Suprapubic skin (tissue), 4 donors: ENCODE measurements around the gene CREG1. TPM values are rescaled to one million over a fixed set of nuclear protein-coding genes. Genes with fewer than 3 reads are reported as not detected.

ENCODE experiments used
- DNase-seq, 2 donors: peaks; one replicate each; pipeline ENCODE4 v3.0.0-alpha.2; 2019; ENCODE audit warnings: low spot score in 2 of 2
- H3K27ac ChIP-seq: fragments of 200-600 bp; sonication (generic); one replicate; pipeline ENCODE4 v1.5.1; 2019
- H3K27me3 ChIP-seq: fragments of 200-600 bp; sonication (generic); one replicate; pipeline ENCODE4 v1.5.1; 2019
- H3K36me3 ChIP-seq: fragments of 200-600 bp; sonication (generic); one replicate; pipeline ENCODE4 v1.5.1; 2019
- H3K4me1 ChIP-seq: fragments of 200-600 bp; sonication (generic); one replicate; pipeline ENCODE4 v1.5.1; 2019
- H3K4me3 ChIP-seq: fragments of 200-600 bp; sonication (generic); one replicate; pipeline ENCODE4 v1.5.1; 2019; ENCODE audit warnings: mild to moderate bottlenecking
- H3K9me3 ChIP-seq: fragments of 200-600 bp; sonication (generic); one replicate; pipeline ENCODE4 v1.5.1; 2019
- EP300 ChIP-seq: sonication (generic); formaldehyde crosslinking; IDR thresholded peaks from one replicate; pipeline ENCODE4 v1.6.1; 2017; ENCODE audit warnings: antibody characterized with exemption
- POLR2A ChIP-seq, 2 donors: fragments of 450-650 bp; IDR thresholded peaks; one replicate each; pipeline ENCODE4 v1.6.1; 2017; ENCODE audit warnings: antibody characterized with exemption in 2 of 2, mild to moderate bottlenecking in 2 of 2, moderate library complexity in 2 of 2
- POLR2AphosphoS5 ChIP-seq, 3 donors: sonication (generic); formaldehyde crosslinking; IDR thresholded peaks; one replicate each; pipeline ENCODE4 v1.6.1; 2017; ENCODE audit warnings: antibody characterized with exemption in 3 of 3
- WGBS: methylation state at CpG from one replicate; pipeline ENCODE4 v1.1.5; 2018; 5-methylcytosine and 5-hydroxymethylcytosine counted together
- total RNA-seq, 4 donors: library from RNA; depleted of rRNA; stranded (reverse); fragments of >200 nt; gene quantifications; one replicate each; pipeline ENCODE4 v1.1.0, GENCODE V29; 2016
- TF ChIP-seq, protein P1 (sequence below), 2 donors: fragments of 200-600 bp in 1 of 2; fragments of 450-650 bp in 1 of 2; sonication (generic) in 1 of 2; IDR thresholded peaks; one replicate each; pipeline ENCODE4 v1.5.1; 2016 to 2019; ENCODE audit warnings: antibody characterized with exemption in 2 of 2, mild to moderate bottlenecking in 1 of 2, moderate library complexity in 1 of 2

The CREG1 gene
- total RNA-seq, 4 donors from 2014 or later = 82.2 to 349 (median 188) TPM

DNA sequence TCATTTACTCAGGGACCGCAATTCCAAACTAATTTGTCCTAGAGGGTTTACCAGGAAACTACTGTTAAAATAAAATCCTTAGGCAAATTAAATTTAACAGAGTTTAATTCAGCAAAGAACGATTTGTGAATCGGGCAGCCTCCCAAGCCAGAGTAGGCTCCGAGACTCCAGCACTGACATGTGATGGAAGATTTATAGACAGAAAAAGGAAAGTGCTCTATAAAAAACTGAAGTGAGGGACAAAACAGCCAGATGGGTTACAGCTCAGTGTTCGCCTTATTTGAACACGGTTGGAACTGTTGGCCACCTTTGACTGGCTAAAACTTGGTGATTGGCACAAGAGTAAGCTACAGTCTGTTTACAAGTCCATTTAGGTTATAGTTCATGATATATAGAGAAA is 41.3 kb upstream of the CREG1 start:
- H3K27me3 ChIP-seq = no peaks in the 10 kb centered on the region
- no peak for DNase-seq
- peaks cover under 1% of the 10 kb centered on the region for H3K4me1 ChIP-seq
- no peak overlapping the region for H3K27ac ChIP-seq
- H3K9me3 ChIP-seq = no peaks in the 10 kb centered on the region
- TF ChIP-seq EP300 = no peak
- TF ChIP-seq POLR2A (IDR thresholded peaks at IDR 0.05) = no peak
- TF ChIP-seq POLR2AphosphoS5 (IDR thresholded peaks at IDR 0.05) = no peak
- TF ChIP-seq, protein P1, sequence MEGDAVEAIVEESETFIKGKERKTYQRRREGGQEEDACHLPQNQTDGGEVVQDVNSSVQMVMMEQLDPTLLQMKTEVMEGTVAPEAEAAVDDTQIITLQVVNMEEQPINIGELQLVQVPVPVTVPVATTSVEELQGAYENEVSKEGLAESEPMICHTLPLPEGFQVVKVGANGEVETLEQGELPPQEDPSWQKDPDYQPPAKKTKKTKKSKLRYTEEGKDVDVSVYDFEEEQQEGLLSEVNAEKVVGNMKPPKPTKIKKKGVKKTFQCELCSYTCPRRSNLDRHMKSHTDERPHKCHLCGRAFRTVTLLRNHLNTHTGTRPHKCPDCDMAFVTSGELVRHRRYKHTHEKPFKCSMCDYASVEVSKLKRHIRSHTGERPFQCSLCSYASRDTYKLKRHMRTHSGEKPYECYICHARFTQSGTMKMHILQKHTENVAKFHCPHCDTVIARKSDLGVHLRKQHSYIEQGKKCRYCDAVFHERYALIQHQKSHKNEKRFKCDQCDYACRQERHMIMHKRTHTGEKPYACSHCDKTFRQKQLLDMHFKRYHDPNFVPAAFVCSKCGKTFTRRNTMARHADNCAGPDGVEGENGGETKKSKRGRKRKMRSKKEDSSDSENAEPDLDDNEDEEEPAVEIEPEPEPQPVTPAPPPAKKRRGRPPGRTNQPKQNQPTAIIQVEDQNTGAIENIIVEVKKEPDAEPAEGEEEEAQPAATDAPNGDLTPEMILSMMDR (IDR thresholded peaks at IDR 0.05) = no peak
- H3K4me3 ChIP-seq = no peak overlapping the region
- WGBS = 39% methylated on average over 6 of the region's 6 CpGs
- H3K36me3 ChIP-seq = no peaks in the 10 kb centered on the region

DNA sequence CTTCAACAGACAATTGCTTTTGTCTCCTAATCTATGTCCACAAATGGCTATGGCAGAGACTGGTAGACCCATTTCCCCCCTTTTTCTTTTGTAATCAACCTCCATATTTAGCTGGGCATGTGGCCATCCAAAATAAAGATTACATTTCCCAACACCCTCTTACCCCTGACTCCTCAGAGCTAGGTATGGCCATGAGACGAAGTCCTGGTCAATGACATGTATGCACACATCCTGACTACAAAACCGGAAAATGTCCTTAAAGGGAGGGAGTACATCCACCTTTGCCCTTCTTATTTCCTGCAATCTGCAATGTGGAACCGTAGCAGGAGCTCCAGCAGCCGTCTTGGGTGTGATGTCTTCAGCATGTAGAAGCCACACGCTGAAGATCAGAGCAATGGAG is 40.3 kb upstream of the CREG1 start:
- WGBS = 82% methylated on average over 5 of the region's 5 CpGs
- Histone ChIP-seq H3K9me3 (no peaks in the 10 kb centered on the region), H3K36me3 (no peaks in the 10 kb centered on the region), H3K4me3 (no peak overlapping the region), H3K27ac (no peak overlapping the region), H3K4me1 (no peaks in the 10 kb centered on the region), H3K27me3 (no peaks in the 10 kb centered on the region)
- DNase-seq = no peak
- TF ChIP-seq, protein P1 (IDR thresholded peaks at IDR 0.05) = no peak
- TF ChIP-seq EP300 (no peak), POLR2AphosphoS5 (IDR thresholded peaks at IDR 0.05) (no peak), POLR2A (IDR thresholded peaks at IDR 0.05) (no peak)

DNA sequence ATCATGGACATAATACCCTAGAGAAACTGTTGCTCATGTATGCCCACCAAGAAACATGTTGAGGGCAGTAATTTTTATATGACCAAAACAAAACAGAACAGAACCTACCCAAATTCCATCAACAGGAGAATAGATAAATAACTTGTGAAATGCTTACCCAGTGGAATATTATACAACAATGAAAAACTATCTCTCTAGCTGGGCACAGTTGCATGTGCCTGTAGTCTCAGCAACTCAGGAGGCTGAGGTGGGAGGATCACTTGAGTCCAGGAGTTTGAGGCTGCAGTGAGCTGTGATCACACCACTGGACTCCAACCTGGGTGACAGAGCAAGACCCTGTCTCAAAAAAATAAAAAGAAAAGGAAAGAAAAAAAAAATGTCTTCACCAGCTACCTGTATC is 38.9 kb upstream of the CREG1 start:
- H3K27me3 ChIP-seq = no peaks in the 10 kb centered on the region
- no peaks in the 10 kb centered on the region for H3K4me1 ChIP-seq
- no peaks in the 10 kb centered on the region for H3K36me3 ChIP-seq
- no peak overlapping the region for H3K4me3 ChIP-seq
- no peak for DNase-seq
- TF ChIP-seq, protein P1 (IDR thresholded peaks at IDR 0.05) = no peak
- TF ChIP-seq POLR2A (IDR thresholded peaks at IDR 0.05) (no peak), POLR2AphosphoS5 (IDR thresholded peaks at IDR 0.05) (no peak), EP300 (no peak)
- H3K27ac ChIP-seq = no peak overlapping the region
- no peaks in the 10 kb centered on the region for H3K9me3 ChIP-seq

DNA sequence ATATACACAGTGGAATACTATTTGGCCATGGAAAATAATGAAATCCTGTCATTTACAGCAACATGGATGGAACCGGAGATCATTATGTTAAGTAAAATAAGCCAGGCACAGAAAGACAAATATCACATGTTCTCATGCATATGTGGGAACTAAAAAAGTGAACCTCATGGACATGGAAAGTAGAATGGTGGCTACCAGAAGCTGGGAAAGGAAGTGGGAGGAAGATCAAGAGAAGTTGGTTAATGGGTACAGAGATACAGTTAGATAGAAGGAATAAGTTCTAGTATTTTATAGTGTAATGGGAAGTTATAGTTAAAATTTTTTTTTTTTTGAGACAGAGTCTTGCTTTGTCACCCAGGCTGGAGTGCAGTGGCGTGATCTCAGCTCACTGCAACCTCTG is 34.8 kb upstream of the CREG1 start:
- Histone ChIP-seq H3K36me3 (no peaks in the 10 kb centered on the region), H3K27ac (no peak overlapping the region), H3K4me3 (no peak overlapping the region), H3K9me3 (no peaks in the 10 kb centered on the region), H3K27me3 (no peaks in the 10 kb centered on the region), H3K4me1 (no peaks in the 10 kb centered on the region)
- WGBS = 90% methylated on average over 2 of the region's 2 CpGs
- DNase-seq = no peak
- TF ChIP-seq POLR2AphosphoS5 (IDR thresholded peaks at IDR 0.05) (no peak), EP300 (no peak), POLR2A (IDR thresholded peaks at IDR 0.05) (no peak)
- TF ChIP-seq, protein P1 (IDR thresholded peaks at IDR 0.05) = no peak

DNA sequence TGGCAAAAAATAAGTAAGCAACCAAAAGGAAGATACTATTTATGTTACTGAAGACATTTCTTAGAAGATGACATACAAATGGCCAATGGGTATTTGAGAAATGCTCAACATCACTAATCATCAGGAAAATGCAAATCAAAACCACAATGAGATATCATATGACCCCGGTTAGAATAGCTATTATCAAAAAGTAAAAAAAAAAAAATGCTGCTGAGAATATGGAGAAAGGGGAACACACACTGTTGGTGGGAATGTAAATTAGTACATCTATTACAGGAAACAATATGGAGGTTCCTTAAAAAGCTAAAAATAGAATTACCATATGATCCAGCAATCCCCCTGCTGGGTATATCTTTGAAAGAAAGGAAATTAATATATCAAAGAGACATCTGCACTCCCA is 34.3 kb upstream of the CREG1 start:
- Histone ChIP-seq H3K27me3 (no peaks in the 10 kb centered on the region), H3K4me1 (no peaks in the 10 kb centered on the region), H3K36me3 (no peaks in the 10 kb centered on the region), H3K9me3 (no peaks in the 10 kb centered on the region), H3K27ac (no peak overlapping the region), H3K4me3 (no peak overlapping the region)
- no peak for TF ChIP-seq POLR2A (IDR thresholded peaks at IDR 0.05)
- TF ChIP-seq POLR2AphosphoS5 (IDR thresholded peaks at IDR 0.05) = no peak
- TF ChIP-seq, protein P1 (IDR thresholded peaks at IDR 0.05) = no peak
- no peak for TF ChIP-seq EP300
- WGBS = 85% methylated on average over 1 of the region's 1 CpG
- no peak for DNase-seq
